ENCODE data around the gene WBP11.
"Not testable (repeated sequence)": the region's sequence is repeated elsewhere in the genome, so short reads cannot be mapped to it uniquely, and the experiment has no call there.

WBP11 gene

GRCh38 chr12:14771651-14772137 lies 31.6 kb downstream of the WBP11 start:
- H3K27ac ChIP-seq (ENCODE audit: low read length): peak overlapping the region; percentile 100
- H3K36me3 ChIP-seq (ENCODE audit: control insufficient read depth in 1 of 2, insufficient read depth in 2 of 2, low read length in 2 of 2): peaks cover 0 to 10% of the 10 kb centered on the region in 2 donors
- H3K27me3 ChIP-seq (ENCODE audit: low read depth, low read length): no peaks in the 10 kb centered on the region
- H3K4me1 ChIP-seq (ENCODE audit: control insufficient read depth in 1 of 2, insufficient read depth in 2 of 2, low read length in 2 of 2): peaks cover 0 to 12% of the 10 kb centered on the region in 2 donors
- H3K9me3 ChIP-seq (ENCODE audit: control insufficient read depth in 1 of 2, low read length in 2 of 2): no peaks in the 10 kb centered on the region
- H3K4me3 ChIP-seq (ENCODE audit: low read depth in 1 of 2, low read length in 2 of 2): no peak overlapping the region

GRCh38 chr12:14770496-14771461 lies 32.5 kb downstream of the WBP11 start:
- H3K36me3 ChIP-seq (ENCODE audit: control insufficient read depth in 1 of 2, insufficient read depth in 2 of 2, low read length in 2 of 2): peaks cover 0 to 10% of the 10 kb centered on the region in 2 donors
- no peaks in the 10 kb centered on the region for H3K9me3 ChIP-seq (ENCODE audit: control insufficient read depth in 1 of 2, low read length in 2 of 2)
- H3K27me3 ChIP-seq (ENCODE audit: low read depth, low read length): no peaks in the 10 kb centered on the region
- peaks cover 0 to 12% of the 10 kb centered on the region in 2 donors for H3K4me1 ChIP-seq (ENCODE audit: control insufficient read depth in 1 of 2, insufficient read depth in 2 of 2, low read length in 2 of 2)
- peak overlapping the region; percentile 100 for H3K27ac ChIP-seq (ENCODE audit: low read length)
- H3K4me3 ChIP-seq (ENCODE audit: low read depth in 1 of 2, low read length in 2 of 2): peak overlapping the region; percentile 89 to 98

GRCh38 chr12:14769969-14770495 lies 33.2 kb downstream of the WBP11 start:
- Histone ChIP-seq H3K36me3 (ENCODE audit: control insufficient read depth in 1 of 2, insufficient read depth in 2 of 2, low read length in 2 of 2) (peaks cover 0 to 7% of the 10 kb centered on the region in 2 donors), H3K4me1 (ENCODE audit: control insufficient read depth in 1 of 2, insufficient read depth in 2 of 2, low read length in 2 of 2) (peaks cover 0 to 12% of the 10 kb centered on the region in 2 donors), H3K27ac (ENCODE audit: low read length) (peak overlapping the region; percentile 100), H3K4me3 (ENCODE audit: low read depth in 1 of 2, low read length in 2 of 2) (peak overlapping the region; percentile 89 to 98), H3K9me3 (ENCODE audit: control insufficient read depth in 1 of 2, low read length in 2 of 2) (no peaks in the 10 kb centered on the region), H3K27me3 (ENCODE audit: low read depth, low read length) (no peaks in the 10 kb centered on the region)

- Histone ChIP-seq H3K27me3 (ENCODE audit: low read depth, low read length) (no peaks in the 10 kb centered on the region), H3K36me3 (ENCODE audit: control insufficient read depth in 1 of 2, insufficient read depth in 2 of 2, low read length in 2 of 2) (peaks cover 0 to 3% of the 10 kb centered on the region in 2 donors), H3K4me1 (ENCODE audit: control insufficient read depth in 1 of 2, insufficient read depth in 2 of 2, low read length in 2 of 2) (peaks cover 0 to 12% of the 10 kb centered on the region in 2 donors), H3K27ac (ENCODE audit: low read length) (peak overlapping the region; percentile 100), H3K4me3 (ENCODE audit: low read depth in 1 of 2, low read length in 2 of 2) (peak overlapping the region; percentile 89 to 98), H3K9me3 (ENCODE audit: control insufficient read depth in 1 of 2, low read length in 2 of 2) (no peaks in the 10 kb centered on the region)
Measured at GRCh38 chr12:14769466-14769968, 33.8 kb downstream of the WBP11 start.

GRCh38 chr12:14768823-14769405 lies 34.4 kb downstream of the WBP11 start:
- H3K4me3 ChIP-seq (ENCODE audit: low read depth in 1 of 2, low read length in 2 of 2): peak overlapping the region; percentile 89 to 98
- H3K27ac ChIP-seq (ENCODE audit: low read length): peak overlapping the region; percentile 100
- peaks cover 0 to 12% of the 10 kb centered on the region in 2 donors for H3K4me1 ChIP-seq (ENCODE audit: control insufficient read depth in 1 of 2, insufficient read depth in 2 of 2, low read length in 2 of 2)
- H3K27me3 ChIP-seq (ENCODE audit: low read depth, low read length): no peaks in the 10 kb centered on the region
- peaks cover 0 to 3% of the 10 kb centered on the region in 2 donors for H3K36me3 ChIP-seq (ENCODE audit: control insufficient read depth in 1 of 2, insufficient read depth in 2 of 2, low read length in 2 of 2)
- H3K9me3 ChIP-seq (ENCODE audit: control insufficient read depth in 1 of 2, low read length in 2 of 2): no peaks in the 10 kb centered on the region

- Histone ChIP-seq H3K4me1 (ENCODE audit: control insufficient read depth in 1 of 2, insufficient read depth in 2 of 2, low read length in 2 of 2) (peaks cover 0 to 12% of the 10 kb centered on the region in 2 donors), H3K9me3 (ENCODE audit: control insufficient read depth in 1 of 2, low read length in 2 of 2) (no peaks in the 10 kb centered on the region), H3K27ac (ENCODE audit: low read length) (no peak overlapping the region), H3K27me3 (ENCODE audit: low read depth, low read length) (no peaks in the 10 kb centered on the region), H3K36me3 (ENCODE audit: control insufficient read depth in 1 of 2, insufficient read depth in 2 of 2, low read length in 2 of 2) (peaks cover 0 to 3% of the 10 kb centered on the region in 2 donors), H3K4me3 (ENCODE audit: low read depth in 1 of 2, low read length in 2 of 2) (no peak overlapping the region)
Measured at GRCh38 chr12:14767617-14768016, 35.7 kb downstream of the WBP11 start.

GRCh38 chr12:14766649-14767215 lies 36.5 kb downstream of the WBP11 start:
- no peaks in the 10 kb centered on the region for H3K27me3 ChIP-seq (ENCODE audit: low read depth, low read length)
- H3K4me3 ChIP-seq (ENCODE audit: low read depth in 1 of 2, low read length in 2 of 2): no peak overlapping the region
- H3K9me3 ChIP-seq (ENCODE audit: control insufficient read depth in 1 of 2, low read length in 2 of 2): no peaks in the 10 kb centered on the region
- H3K27ac ChIP-seq (ENCODE audit: low read length): no peak overlapping the region
- H3K4me1 ChIP-seq (ENCODE audit: control insufficient read depth in 1 of 2, insufficient read depth in 2 of 2, low read length in 2 of 2): peaks cover 0 to 12% of the 10 kb centered on the region in 2 donors
- peaks cover 0 to 3% of the 10 kb centered on the region in 2 donors for H3K36me3 ChIP-seq (ENCODE audit: control insufficient read depth in 1 of 2, insufficient read depth in 2 of 2, low read length in 2 of 2)

GRCh38 chr12:14766020-14766419 lies 37.3 kb downstream of the WBP11 start:
- not testable (repeated sequence) for H3K9me3 ChIP-seq (ENCODE audit: control insufficient read depth in 1 of 2, low read length in 2 of 2); H3K27me3 ChIP-seq (ENCODE audit: low read depth, low read length); H3K27ac ChIP-seq (ENCODE audit: low read length); H3K36me3 ChIP-seq (ENCODE audit: control insufficient read depth in 1 of 2, insufficient read depth in 2 of 2, low read length in 2 of 2); H3K4me3 ChIP-seq (ENCODE audit: low read depth in 1 of 2, low read length in 2 of 2)
- H3K4me1 ChIP-seq (ENCODE audit: control insufficient read depth in 1 of 2, insufficient read depth in 2 of 2, low read length in 2 of 2): peaks cover 0 to 12% of the 10 kb centered on the region in 2 donors

- Histone ChIP-seq H3K4me3 (ENCODE audit: low read depth in 1 of 2, low read length in 2 of 2) (no peak overlapping the region), H3K36me3 (ENCODE audit: control insufficient read depth in 1 of 2, insufficient read depth in 2 of 2, low read length in 2 of 2) (no peaks in the 10 kb centered on the region), H3K9me3 (ENCODE audit: control insufficient read depth in 1 of 2, low read length in 2 of 2) (no peaks in the 10 kb centered on the region), H3K4me1 (ENCODE audit: control insufficient read depth in 1 of 2, insufficient read depth in 2 of 2, low read length in 2 of 2) (peaks cover 0 to 12% of the 10 kb centered on the region in 2 donors), H3K27me3 (ENCODE audit: low read depth, low read length) (no peaks in the 10 kb centered on the region), H3K27ac (ENCODE audit: low read length) (no peak overlapping the region)
Measured at GRCh38 chr12:14765398-14765797, 37.9 kb downstream of the WBP11 start.

GRCh38 chr12:14759711-14760280 lies 43.5 kb downstream of the WBP11 start:
- H3K4me3 ChIP-seq (ENCODE audit: low read depth in 1 of 2, low read length in 2 of 2); H3K27me3 ChIP-seq (ENCODE audit: low read depth, low read length); H3K27ac ChIP-seq (ENCODE audit: low read length); H3K4me1 ChIP-seq (ENCODE audit: control insufficient read depth in 1 of 2, insufficient read depth in 2 of 2, low read length in 2 of 2); H3K9me3 ChIP-seq (ENCODE audit: control insufficient read depth in 1 of 2, low read length in 2 of 2); H3K36me3 ChIP-seq (ENCODE audit: control insufficient read depth in 1 of 2, insufficient read depth in 2 of 2, low read length in 2 of 2): not testable (repeated sequence)

Data from muscle layer of duodenum (tissue), 2 donors.